ENCODE data around the gene EXOC1.

- TF ChIP-seq CTCF (conservative IDR thresholded peaks at IDR 0.05; ENCODE audit: low read length): no peak
- TF ChIP-seq EZH2phosphoT487 (IDR thresholded peaks at IDR 0.05; ENCODE audit: borderline replicate concordance, low read depth, low read length): no peak
Measured at GRCh38 chr4:55837903-55838302, 15.5 kb upstream of the EXOC1 start.
